HFFc6 (cell line): Measurements from ENCODE around the gene PCYT1B. TPM values are rescaled to one million over a fixed set of nuclear protein-coding genes. Genes with fewer than 3 reads are reported as not detected.

Experiments used
- DNase-seq: peaks from one replicate; pipeline ENCODE4 v3.0.0-alpha.2; 2018
- H3K27ac Mint-ChIP-seq: 2 replicates; pipeline ENCODE4 v1.8.0; 2020; ENCODE audit warnings: mild to moderate bottlenecking, mixed read lengths
- H3K27me3 Mint-ChIP-seq: 2 replicates; pipeline ENCODE4 v1.8.0; 2021; ENCODE audit warnings: mild to moderate bottlenecking, moderate library complexity, mixed read lengths; ENCODE audit not compliant: insufficient read depth
- H3K36me3 Mint-ChIP-seq: 2 replicates; pipeline ENCODE4 v1.8.0; 2021; ENCODE audit warnings: low read depth, mixed read lengths
- H3K4me1 Mint-ChIP-seq: 2 replicates; pipeline ENCODE4 v1.8.0; 2020; ENCODE audit warnings: low read depth, mixed read lengths
- H3K4me3 Mint-ChIP-seq: 2 replicates; pipeline ENCODE4 v1.8.0; 2020; ENCODE audit warnings: mild to moderate bottlenecking, moderate library complexity, mixed read lengths
- H3K9me3 Mint-ChIP-seq: 2 replicates; pipeline ENCODE4 v1.8.0; 2020; ENCODE audit warnings: mild to moderate bottlenecking, mixed read lengths
- long read RNA-seq: library from polyadenylated mRNA; unstranded; transcript quantifications from one replicate; pipeline ENCODE4 v2.0.0, GENCODE V29; 2019
- total RNA-seq, 6 experiments: library from RNA; stranded (reverse); fragmentation: NEBNext Ultra II Directional; extraction: Animal tissue kit (Norgen Biotek cat#: 25700); gene quantifications; 2 replicates in 1 of 6; 3 replicates in 5 of 6; pipeline ENCODE4 v1.2.3, GENCODE V29; 2021
- TF ChIP-seq, protein P1 (sequence below): fragments of 200-600 bp; sonication (generic); IDR thresholded peaks from 2 replicates; pipeline ENCODE4 v1.5.0; 2021; ENCODE audit warnings: antibody characterized with exemption, mild to moderate bottlenecking

Gene PCYT1B
- total RNA-seq = not detected
- long read RNA-seq = 0 reads

DNA sequence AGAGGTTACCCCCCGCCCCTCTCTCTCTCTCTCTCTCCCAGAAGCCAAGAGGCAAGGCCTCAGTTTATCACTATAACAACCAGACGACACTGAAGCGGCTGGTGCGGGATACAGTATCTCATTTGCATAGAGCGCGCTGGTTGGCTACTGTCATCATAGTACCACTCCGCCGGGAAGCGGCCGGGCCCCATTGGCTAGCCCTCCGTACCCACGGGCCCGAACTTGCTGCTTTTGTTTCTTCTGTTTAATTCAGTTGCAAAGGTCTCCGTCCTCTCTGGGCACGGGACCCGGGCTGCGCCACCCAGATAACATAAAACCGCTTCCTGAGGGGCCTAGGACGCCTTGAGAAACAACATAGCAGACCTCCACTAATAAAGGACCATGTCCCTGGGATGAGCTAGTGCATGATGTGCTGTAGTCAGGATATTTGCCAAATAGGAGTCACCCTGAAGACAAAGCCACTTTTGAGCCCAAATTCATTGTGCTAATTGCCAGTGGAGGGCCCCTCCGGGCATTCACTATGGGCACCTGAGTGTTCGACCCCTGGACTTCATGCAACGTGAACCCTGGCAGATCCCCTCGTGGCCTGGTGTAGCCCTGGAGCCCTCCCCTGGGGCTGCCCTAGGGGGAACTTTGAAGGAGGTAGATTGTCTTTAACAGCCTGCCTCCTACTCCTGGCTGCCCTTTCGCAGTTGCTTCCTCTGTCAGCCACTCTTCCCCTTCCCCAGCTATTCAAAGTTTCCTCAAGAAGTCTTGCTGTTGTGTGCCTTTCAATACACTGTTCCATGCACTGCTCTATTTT, at the start of gene PCYT1B:
PCYT1B (minus strand) TSS at position 91 of the 802 bp plus-strand sequence. CDS start 242 bp downstream, outside the sequence.
- TF ChIP-seq, protein P1, sequence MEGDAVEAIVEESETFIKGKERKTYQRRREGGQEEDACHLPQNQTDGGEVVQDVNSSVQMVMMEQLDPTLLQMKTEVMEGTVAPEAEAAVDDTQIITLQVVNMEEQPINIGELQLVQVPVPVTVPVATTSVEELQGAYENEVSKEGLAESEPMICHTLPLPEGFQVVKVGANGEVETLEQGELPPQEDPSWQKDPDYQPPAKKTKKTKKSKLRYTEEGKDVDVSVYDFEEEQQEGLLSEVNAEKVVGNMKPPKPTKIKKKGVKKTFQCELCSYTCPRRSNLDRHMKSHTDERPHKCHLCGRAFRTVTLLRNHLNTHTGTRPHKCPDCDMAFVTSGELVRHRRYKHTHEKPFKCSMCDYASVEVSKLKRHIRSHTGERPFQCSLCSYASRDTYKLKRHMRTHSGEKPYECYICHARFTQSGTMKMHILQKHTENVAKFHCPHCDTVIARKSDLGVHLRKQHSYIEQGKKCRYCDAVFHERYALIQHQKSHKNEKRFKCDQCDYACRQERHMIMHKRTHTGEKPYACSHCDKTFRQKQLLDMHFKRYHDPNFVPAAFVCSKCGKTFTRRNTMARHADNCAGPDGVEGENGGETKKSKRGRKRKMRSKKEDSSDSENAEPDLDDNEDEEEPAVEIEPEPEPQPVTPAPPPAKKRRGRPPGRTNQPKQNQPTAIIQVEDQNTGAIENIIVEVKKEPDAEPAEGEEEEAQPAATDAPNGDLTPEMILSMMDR = no peak
- Mint-ChIP-seq H3K4me1 (peaks cover 7% of the 10 kb centered on the region; the same call in 1 of the 2 replicates), H3K27me3 (peaks cover 4% of the 10 kb centered on the region; the same call in 1 of the 2 replicates), H3K36me3 (no peaks in the 10 kb centered on the region), H3K9me3 (no peaks in the 10 kb centered on the region), H3K27ac (no peak within 1 kb of the TSS), H3K4me3 (peak within 1 kb of the TSS; percentile 74)
- DNase-seq = peak; percentile 35

DNA sequence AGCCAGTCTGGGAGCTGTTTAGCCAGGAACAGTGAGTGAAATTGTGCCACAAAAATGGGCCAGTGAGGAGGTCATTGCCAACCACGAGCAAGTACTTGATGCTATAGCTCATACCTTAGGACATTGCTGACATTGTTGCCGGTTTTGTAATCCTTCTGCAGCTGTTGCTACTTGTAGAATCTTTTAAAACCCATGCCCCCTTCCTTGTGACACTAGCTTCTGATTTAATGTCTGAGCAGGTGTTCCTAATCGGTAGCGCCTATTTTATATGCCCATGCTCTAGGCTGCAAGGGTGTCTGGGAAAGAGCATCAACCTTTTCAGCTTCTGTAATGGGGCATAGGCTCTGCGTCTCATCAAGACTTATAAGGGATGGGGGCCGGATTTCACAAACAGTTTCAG, 49.1 kb upstream of the PCYT1B start:
- DNase-seq = no peak
- Mint-ChIP-seq H3K4me3 (no peak overlapping the region), H3K27ac (no peak overlapping the region)

DNA sequence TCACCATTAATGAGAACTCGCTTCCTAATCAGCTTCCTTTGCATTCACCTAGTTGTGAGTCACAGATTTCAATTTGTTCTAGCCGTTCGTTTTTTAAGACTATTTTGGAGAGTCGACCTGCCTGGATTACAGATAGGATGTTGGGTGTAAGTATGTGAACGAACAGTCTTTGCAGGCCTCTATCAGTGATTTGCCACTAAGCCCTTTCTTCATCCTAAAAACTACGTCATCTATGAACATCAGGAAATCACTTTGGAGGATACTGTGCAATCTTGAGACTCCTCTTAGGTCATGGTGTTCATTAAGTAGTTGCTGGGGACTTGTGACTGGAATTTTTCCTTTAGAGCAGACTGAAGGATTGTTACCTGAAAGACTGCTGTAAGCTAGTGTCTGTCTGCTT, 47.7 kb upstream of the PCYT1B start:
- DNase-seq = no peak
- H3K4me1 Mint-ChIP-seq = peaks cover 25% of the 10 kb centered on the region
- TF ChIP-seq, protein P1 = no peak
- H3K9me3 Mint-ChIP-seq = no peaks in the 10 kb centered on the region
- peak overlapping the region; percentile 92 for H3K4me3 Mint-ChIP-seq
- H3K27ac Mint-ChIP-seq = no peak overlapping the region
- H3K27me3 Mint-ChIP-seq = no peaks in the 10 kb centered on the region
- no peaks in the 10 kb centered on the region for H3K36me3 Mint-ChIP-seq

More for the DNA sequence above, 49.1 kb upstream of the PCYT1B start:
- Mint-ChIP-seq H3K36me3 (no peaks in the 10 kb centered on the region), H3K9me3 (no peaks in the 10 kb centered on the region), H3K4me1 (peaks cover 25% of the 10 kb centered on the region), H3K27me3 (no peaks in the 10 kb centered on the region)
- TF ChIP-seq, protein P1 = no peak

DNA sequence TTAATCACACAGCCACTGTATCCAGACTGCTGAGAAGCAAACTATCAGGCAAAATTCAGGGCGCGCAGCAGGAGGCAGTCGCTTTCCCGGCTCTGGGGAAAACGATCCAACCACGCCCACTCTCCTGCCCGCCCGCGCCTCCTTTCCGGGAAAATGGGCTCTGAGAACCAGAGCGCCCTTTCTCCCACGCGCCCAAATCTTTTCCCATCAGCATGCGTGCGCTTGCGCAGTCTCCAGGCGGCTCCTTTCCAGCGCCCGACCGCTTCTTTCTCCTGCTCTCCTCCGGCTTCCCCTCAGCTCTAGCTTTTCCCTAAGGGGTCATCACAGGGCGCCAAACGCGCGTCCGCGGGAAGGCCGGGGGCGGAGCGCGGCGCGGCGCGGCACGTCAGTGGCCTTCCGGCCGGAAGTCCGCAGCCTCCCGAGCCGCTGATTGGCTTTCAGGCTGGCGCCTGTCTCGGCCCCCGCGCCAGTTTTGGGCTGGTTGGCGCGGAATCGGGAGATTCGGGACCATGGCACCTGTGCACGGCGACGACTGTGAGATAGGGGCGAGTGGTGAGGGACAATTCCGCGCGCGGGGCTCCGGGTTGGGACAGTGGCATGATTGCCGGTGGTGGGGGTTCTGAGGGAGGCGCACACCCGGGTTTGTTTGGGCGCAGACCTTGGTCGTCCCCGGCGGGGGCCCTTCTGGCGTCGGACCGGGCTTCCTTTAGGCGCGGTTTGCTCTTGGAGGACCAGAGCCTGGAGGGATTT, 46.5 kb upstream of the PCYT1B start, which contains the start of gene POLA1:
POLA1 (plus strand) TSS at position 466 of the 750 bp plus-strand sequence; CDS start at position 510, 44 bp downstream.
- peaks cover 25% of the 10 kb centered on the region for H3K4me1 Mint-ChIP-seq
- H3K36me3 Mint-ChIP-seq = no peaks in the 10 kb centered on the region
- peak; percentile 95 for DNase-seq
- H3K27ac Mint-ChIP-seq = peak within 1 kb of the TSS; percentile 90
- TF ChIP-seq, protein P1 = peak; percentile 16; the same call in 1 of the 2 replicates
- H3K4me3 Mint-ChIP-seq = peak within 1 kb of the TSS; percentile 92
- H3K27me3 Mint-ChIP-seq = no peaks in the 10 kb centered on the region
- no peaks in the 10 kb centered on the region for H3K9me3 Mint-ChIP-seq

DNA sequence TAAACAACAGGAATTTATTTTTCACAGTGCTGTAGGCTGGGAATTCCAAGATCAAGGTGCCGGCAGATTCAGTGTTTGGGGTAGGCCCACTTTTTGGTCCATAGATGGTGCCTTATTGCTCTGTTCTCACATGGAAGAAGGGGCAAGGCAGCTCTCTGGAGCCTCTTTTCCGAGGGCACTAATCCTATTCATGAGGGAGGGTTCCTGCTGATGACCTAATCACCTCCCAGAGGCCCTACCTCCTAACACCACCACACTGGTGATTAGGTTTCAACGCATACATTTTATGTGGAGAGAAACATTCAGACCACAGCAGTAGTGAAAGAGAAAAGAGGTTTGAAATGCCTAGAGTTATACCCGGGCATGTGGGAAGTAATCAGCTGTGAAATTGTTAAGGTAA, 45.2 kb upstream of the PCYT1B start:
- DNase-seq = no peak
- no peak overlapping the region for H3K27ac Mint-ChIP-seq
- H3K9me3 Mint-ChIP-seq = no peaks in the 10 kb centered on the region
- TF ChIP-seq, protein P1 = no peak
- no peak overlapping the region for H3K4me3 Mint-ChIP-seq
- H3K27me3 Mint-ChIP-seq = no peaks in the 10 kb centered on the region; the same call in 1 of the 2 replicates
- no peaks in the 10 kb centered on the region for H3K36me3 Mint-ChIP-seq
- peaks cover 25% of the 10 kb centered on the region for H3K4me1 Mint-ChIP-seq
